GM12891 (cell line): Measurements from ENCODE around the gene CREB5.
A peak's percentile ranks its signal among the peaks of the same experiment; 100 is the strongest.
"Not testable (repeated sequence)": the region's sequence is repeated elsewhere in the genome, so short reads cannot be mapped to it uniquely, and the experiment has no call there.

Source experiments
- DNase-seq: peaks from one replicate; pipeline ENCODE4 v3.0.0; 2011; ENCODE audit warnings: low spot score; ENCODE audit not compliant: insufficient read length
- FAIRE-seq: peaks from 2 replicates; lab custom pipeline; 2011; peaks lifted over from hg19 to GRCh38; lab: Jason Lieb, UNC
- PAX5 ChIP-seq: IDR thresholded peaks from 2 replicates; pipeline ENCODE4 v1.6.1; 2011; ENCODE audit warnings: low read length, moderate library complexity, mild to moderate bottlenecking; ENCODE audit not compliant: insufficient read depth, severe bottlenecking
- POLR2A ChIP-seq: IDR thresholded peaks from 2 replicates; pipeline ENCODE4 v1.6.1; 2011; ENCODE audit warnings: low read depth, low read length, control low read depth
- POLR2AphosphoS5 ChIP-seq: IDR thresholded peaks from 2 replicates; pipeline ENCODE4 v1.6.1; 2011; ENCODE audit warnings: low read depth, low read length, control low read depth
- POU2F2 ChIP-seq: IDR thresholded peaks from 2 replicates; pipeline ENCODE4 v1.6.1; 2011; ENCODE audit warnings: low read depth, mild to moderate bottlenecking, control low read depth, low read length, moderate library complexity
- SPI1 ChIP-seq: IDR thresholded peaks from 2 replicates; pipeline ENCODE4 v1.6.1; 2011; ENCODE audit warnings: low read depth, low read length, control low read depth
- TAF1 ChIP-seq: IDR thresholded peaks from 2 replicates; pipeline ENCODE4 v1.6.1; 2011; ENCODE audit warnings: low read depth, low read length, control low read depth

The CREB5 gene

GRCh38 chr7:28591725-28592349 is 179.5 kb downstream of the CREB5 start:
- DNase-seq (no peak), FAIRE-seq (peak; percentile 5)
- TF ChIP-seq POU2F2, result no peak
- TF ChIP-seq POLR2AphosphoS5, result no peak
- TF ChIP-seq SPI1, result no peak
- no peak for TF ChIP-seq PAX5
- TF ChIP-seq POLR2A, result no peak
- no peak for TF ChIP-seq TAF1

GRCh38 chr7:28592861-28593260 is 180.5 kb downstream of the CREB5 start:
- no peak for TF ChIP-seq TAF1
- TF ChIP-seq POLR2A, result no peak
- no peak for TF ChIP-seq POU2F2
- no peak for TF ChIP-seq POLR2AphosphoS5
- DNase-seq (no peak), FAIRE-seq (no peak)

GRCh38 chr7:28595076-28595475 is 182.8 kb downstream of the CREB5 start:
- no peak for DNase-seq
- FAIRE-seq, result no peak
- no peak for TF ChIP-seq POU2F2
- no peak for TF ChIP-seq PAX5
- no peak for TF ChIP-seq POLR2AphosphoS5
- no peak for TF ChIP-seq SPI1
- TF ChIP-seq TAF1, result no peak
- TF ChIP-seq POLR2A, result no peak

GRCh38 chr7:28595801-28596200 is 183.5 kb downstream of the CREB5 start:
- TF ChIP-seq TAF1 (no peak), PAX5 (no peak), SPI1 (no peak), POLR2A (no peak), POU2F2 (no peak), POLR2AphosphoS5 (no peak)
- FAIRE-seq, result no peak
- DNase-seq, result no peak

- TF ChIP-seq TAF1 (no peak), POLR2A (no peak), SPI1 (no peak), POLR2AphosphoS5 (no peak), PAX5 (no peak), POU2F2 (no peak)
- no peak for DNase-seq
- FAIRE-seq, result no peak
Measured at GRCh38 chr7:28596245-28596935, 184.1 kb downstream of the CREB5 start.

- no peak for DNase-seq
- no peak for FAIRE-seq
- TF ChIP-seq PAX5, result no peak
- no peak for TF ChIP-seq POLR2AphosphoS5
- no peak for TF ChIP-seq SPI1
- TF ChIP-seq POLR2A, result no peak
- TF ChIP-seq POU2F2, result no peak
- no peak for TF ChIP-seq TAF1
Measured at GRCh38 chr7:28597284-28597683, 185.0 kb downstream of the CREB5 start.

GRCh38 chr7:28598037-28598436 is 185.7 kb downstream of the CREB5 start:
- not testable (repeated sequence) for DNase-seq, FAIRE-seq

GRCh38 chr7:28598586-28598985 is 186.3 kb downstream of the CREB5 start:
- DNase-seq (no peak), FAIRE-seq (no peak)
- TF ChIP-seq POU2F2 (no peak), POLR2AphosphoS5 (no peak), SPI1 (no peak), PAX5 (no peak), TAF1 (no peak), POLR2A (no peak)

GRCh38 chr7:28599411-28599810 is 187.1 kb downstream of the CREB5 start:
- TF ChIP-seq TAF1 (no peak), PAX5 (no peak), POLR2A (no peak), POU2F2 (no peak), POLR2AphosphoS5 (no peak), SPI1 (no peak)
- DNase-seq (no peak), FAIRE-seq (no peak)

GRCh38 chr7:28602282-28602681 is 190.0 kb downstream of the CREB5 start:
- DNase-seq (no peak), FAIRE-seq (no peak)
- TF ChIP-seq SPI1 (no peak), POLR2AphosphoS5 (no peak), TAF1 (no peak), POLR2A (no peak), PAX5 (no peak), POU2F2 (no peak)
